Frontal cortex (tissue), 4 donors: Measurements from ENCODE around the gene ERCC5. TPM values are rescaled to one million over a fixed set of nuclear protein-coding genes. Genes with fewer than 3 reads are reported as not detected.

Source experiments
- DNase-seq, 2 donors: peaks; one replicate each; pipeline ENCODE4 v3.0.0; 2012; ENCODE audit warnings: low spot score in 2 of 2
- FAIRE-seq: peaks from 2 replicates; lab custom pipeline; 2012; peaks lifted over from hg19 to GRCh38; lab: Jason Lieb, UNC
- total RNA-seq: library from RNA; depleted of rRNA; stranded (reverse); fragments of >200 nt; gene quantifications from one replicate; pipeline ENCODE4 v1.2.3, GENCODE V29; 2014
- donor health status: control.
- donor health status: control.
- donor health status: control.

ERCC5 gene
- total RNA-seq, 1 donor from 2014 or later, result 55.8 TPM

- no peak for FAIRE-seq
- DNase-seq, result no peak
These were observed 32.6 kb downstream of the ERCC5 start for GRCh38 chr13:102878481-102878880.

- FAIRE-seq (no peak), DNase-seq (no peak)
These were observed 34.1 kb downstream of the ERCC5 start for GRCh38 chr13:102879793-102880499.

- DNase-seq (no peak), FAIRE-seq (no peak)
These were observed 36.2 kb downstream of the ERCC5 start for GRCh38 chr13:102881819-102882686.

DNA sequence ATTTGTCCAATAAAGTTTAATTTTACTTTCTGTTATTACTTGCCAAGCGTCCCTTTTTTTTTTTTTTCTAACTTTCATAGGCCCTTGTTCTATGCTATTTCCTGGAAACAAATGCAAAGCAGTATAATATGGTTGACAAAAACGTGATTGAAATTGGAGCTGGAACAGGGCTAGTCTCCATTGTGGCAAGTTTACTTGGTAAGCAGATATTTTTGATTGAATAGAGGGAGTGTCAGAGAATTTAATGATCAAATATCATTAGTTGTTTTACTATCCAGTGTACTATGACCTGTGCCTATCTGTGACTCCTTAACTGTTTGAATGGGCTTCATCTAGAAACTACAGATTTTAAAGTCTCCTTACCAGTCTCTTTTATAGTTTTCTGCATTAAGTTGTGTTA, 46.7 kb downstream of the ERCC5 start:
- FAIRE-seq (no peak), DNase-seq (no peak)

GRCh38 chr13:102897371-102898138, 51.7 kb downstream of the ERCC5 start:
- DNase-seq (no peak), FAIRE-seq (no peak)

DNA sequence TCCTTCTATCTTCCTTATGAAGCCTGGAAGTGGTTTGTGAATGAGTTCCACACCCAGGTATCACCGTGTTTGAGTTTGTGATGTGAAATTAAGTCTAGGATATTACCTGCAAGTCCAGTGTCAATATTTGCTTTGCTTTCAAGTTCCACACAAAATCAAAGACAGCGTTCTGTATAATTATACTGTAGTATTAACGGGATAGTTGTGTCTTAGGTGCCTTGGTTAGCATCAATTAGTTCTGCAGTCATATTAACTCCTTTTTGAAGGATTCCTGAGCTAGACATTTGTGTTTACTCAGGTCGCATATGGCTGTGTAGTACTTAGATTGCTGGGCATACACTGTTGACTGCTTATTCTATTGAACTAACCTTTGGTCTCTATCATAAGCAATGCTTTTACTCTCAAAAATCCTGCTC, 54.4 kb downstream of the ERCC5 start:
- DNase-seq (no peak), FAIRE-seq (no peak)

GRCh38 chr13:102901056-102901455, 55.2 kb downstream of the ERCC5 start:
- DNase-seq (no peak), FAIRE-seq (no peak)

GRCh38 chr13:102901615-102902305, 55.9 kb downstream of the ERCC5 start:
- FAIRE-seq (no peak), DNase-seq (no peak)

DNA sequence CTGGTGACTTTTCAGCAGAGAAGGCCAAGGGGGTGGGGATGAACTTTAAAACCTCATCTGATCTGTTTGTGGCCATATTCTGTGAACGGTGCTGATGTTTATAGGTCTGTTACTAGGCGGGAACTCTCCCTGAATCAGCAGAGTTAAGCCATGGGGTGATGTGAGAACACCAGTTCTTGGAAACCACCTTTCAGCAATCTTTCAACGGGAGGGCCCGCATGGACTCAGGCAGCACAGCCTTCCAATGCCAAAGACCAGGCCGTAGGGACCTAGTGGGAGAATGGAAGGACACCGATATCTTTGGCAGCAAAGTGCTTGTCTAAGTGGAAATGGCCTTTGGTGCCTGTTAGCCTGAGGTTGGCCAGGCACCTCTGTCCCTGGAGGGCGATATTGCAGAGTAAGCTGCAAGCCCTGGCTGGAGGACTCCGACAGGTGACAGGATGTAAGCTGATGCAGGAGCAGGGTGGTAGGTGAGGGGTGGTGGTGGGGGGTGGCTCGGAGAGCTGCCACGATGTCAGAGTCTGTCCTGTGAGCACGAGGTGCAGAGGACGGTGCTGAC, 57.0 kb downstream of the ERCC5 start:
- DNase-seq, result no peak

DNA sequence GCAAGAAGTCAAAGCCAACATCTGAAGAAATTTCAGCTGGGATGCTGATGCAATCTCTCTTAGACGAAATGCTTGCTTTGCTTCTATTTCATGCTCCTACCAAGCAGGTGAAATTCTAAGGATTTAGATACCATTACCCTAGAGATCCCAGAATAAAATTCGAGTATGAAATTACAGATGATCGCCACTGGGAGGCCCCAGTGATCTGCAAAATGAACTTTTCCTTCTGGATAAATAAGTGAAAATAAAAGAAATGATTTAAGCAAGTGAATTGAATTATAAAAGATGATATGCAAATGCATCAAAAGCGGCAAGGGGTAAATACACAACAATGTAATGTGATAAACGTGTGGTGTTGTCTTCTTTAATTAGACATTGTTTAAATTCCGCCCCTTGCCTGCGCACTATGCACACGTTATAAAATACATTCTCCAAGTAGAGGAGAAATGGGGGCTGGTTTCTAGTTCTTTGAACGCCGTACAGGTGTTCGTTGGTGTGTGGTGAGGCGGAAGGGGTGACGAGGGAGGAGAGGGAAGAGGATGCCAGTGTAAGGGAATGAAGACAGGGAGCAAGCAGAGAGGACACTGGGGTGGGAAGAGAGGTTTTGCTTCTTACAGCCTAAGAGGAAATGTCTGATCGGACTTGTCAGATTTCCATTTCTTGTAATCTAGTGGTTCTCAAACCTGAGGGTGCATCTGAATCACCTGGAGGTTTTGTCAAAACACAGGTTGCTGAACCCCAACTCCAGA, 58.0 kb downstream of the ERCC5 start:
- no peak for FAIRE-seq
- DNase-seq, result no peak

More for the DNA sequence above, 57.0 kb downstream of the ERCC5 start:
- FAIRE-seq, result no peak

- FAIRE-seq, result no peak
- no peak for DNase-seq
These were observed 58.6 kb downstream of the ERCC5 start for GRCh38 chr13:102904408-102904862.

- no peak for FAIRE-seq
- DNase-seq, result no peak
These were observed 60.3 kb downstream of the ERCC5 start for GRCh38 chr13:102905905-102906771.

GRCh38 chr13:102907016-102907756, 61.4 kb downstream of the ERCC5 start:
- FAIRE-seq (no peak), DNase-seq (no peak)

- DNase-seq, result no peak
- no peak for FAIRE-seq
These were observed 62.2 kb downstream of the ERCC5 start for GRCh38 chr13:102907886-102908515.

- FAIRE-seq (no peak), DNase-seq (no peak)
These were observed 64.1 kb downstream of the ERCC5 start for GRCh38 chr13:102909971-102910370.

GRCh38 chr13:102911336-102911735, 65.5 kb downstream of the ERCC5 start:
- DNase-seq (no peak), FAIRE-seq (no peak)

- FAIRE-seq, result no peak
These were observed 66.8 kb downstream of the ERCC5 start for GRCh38 chr13:102912599-102912998.

More at GRCh38 chr13:102912599-102912998, 66.8 kb downstream of the ERCC5 start:
- no peak for DNase-seq
